Caco-2 (cell line): ENCODE measurements around the gene TENT5D. TPM values are rescaled to one million over a fixed set of nuclear protein-coding genes. Genes with fewer than 3 reads are reported as not detected.

ENCODE experiments used
- BruUV-seq: library from RNA; stranded (reverse); fragments of 400-500 nt; replicated peaks from 2 replicates; lab custom pipeline; 2021; lab: Mats Ljungman, UMichigan
- CTCF ChIA-PET: fragments of 300-600 bp; sonication (Branson Sonifier 250); formaldehyde crosslinking; loops from one replicate; lab custom pipeline; 2022; ENCODE audit warnings: antibody characterized with exemption; lab: Charles Lee
- POLR2A ChIA-PET: fragments of 300-600 bp; sonication (Branson Sonifier 250); formaldehyde crosslinking; loops from one replicate; lab custom pipeline; 2022; ENCODE audit warnings: antibody characterized with exemption; lab: Charles Lee
- DNase-seq, 2 experiments: peaks; one replicate each; pipeline versions ENCODE4 v3.0.0 to v3.0.0-alpha.2; 2020 to 2022
- H3K27me3 ChIP-seq: replicated peaks from 2 replicates; pipeline ENCODE4 v1.6.0; 2011; ENCODE audit warnings: low read length; ENCODE audit not compliant: control insufficient read depth, insufficient read depth
- H3K36me3 ChIP-seq: 2 replicates; pipeline ENCODE4 v1.5.1; 2011; ENCODE audit warnings: low read length; ENCODE audit not compliant: control insufficient read depth, insufficient read depth
- H3K4me1 ChIP-seq: fragments of 250-450 bp; sonication (Bioruptor Pico); 2 replicates; pipeline ENCODE4 v1.5.1; 2020; ENCODE audit warnings: mild to moderate bottlenecking
- H3K4me3 ChIP-seq: 2 replicates; pipeline ENCODE4 v1.5.1; 2011; ENCODE audit warnings: low read depth, mild to moderate bottlenecking, control low read depth, low read length
- H3K9me3 ChIP-seq: fragments of 250-450 bp; sonication (Bioruptor Pico); 2 replicates; pipeline ENCODE4 v1.5.1; 2020; ENCODE audit warnings: mild to moderate bottlenecking, moderate library complexity
- H3K27ac Mint-ChIP-seq: one replicate; pipeline ENCODE4 v1.8.0; 2022; ENCODE audit warnings: mixed read lengths; ENCODE audit not compliant: unreplicated experiment
- H3K27me3 Mint-ChIP-seq: one replicate; pipeline ENCODE4 v1.8.0; 2022; ENCODE audit warnings: mixed read lengths; ENCODE audit not compliant: insufficient read depth, unreplicated experiment
- H3K36me3 Mint-ChIP-seq: one replicate; pipeline ENCODE4 v1.8.0; 2022; ENCODE audit warnings: mild to moderate bottlenecking, mixed read lengths; ENCODE audit not compliant: insufficient read depth, unreplicated experiment
- H3K4me1 Mint-ChIP-seq: one replicate; pipeline ENCODE4 v1.8.0; 2022; ENCODE audit warnings: low read depth, mixed read lengths; ENCODE audit not compliant: unreplicated experiment
- H3K4me3 Mint-ChIP-seq: one replicate; pipeline ENCODE4 v1.8.0; 2022; ENCODE audit warnings: mild to moderate bottlenecking, moderate library complexity, mixed read lengths; ENCODE audit not compliant: unreplicated experiment
- H3K9me3 Mint-ChIP-seq: one replicate; pipeline ENCODE4 v1.8.0; 2022; ENCODE audit warnings: mixed read lengths; ENCODE audit not compliant: unreplicated experiment
- intact Hi-C: fragments of 100-400 bp; cut with micrococcal nuclease; formaldehyde crosslinking; loops from one replicate; pipeline ENCODE4 v1.10.0; 2022; ENCODE audit not compliant: unreplicated experiment
- total RNA-seq: library from RNA; stranded (reverse); gene quantifications from 2 replicates; pipeline ENCODE4 v1.2.3, GENCODE V29; 2022
- TF ChIP-seq, protein P1 (sequence below), 2 experiments: fragments of 200-600 bp in 1 of 2; IDR thresholded peaks; 1 replicate in 1 of 2; 2 replicates in 1 of 2; pipeline versions ENCODE4 v1.5.1 to v1.8.0; 2011 to 2022; ENCODE audit warnings: antibody characterized with exemption in 1 of 2, control low read depth in 1 of 2, inconsistent platforms in 1 of 2, low read depth in 1 of 2, low read length in 1 of 2, mild to moderate bottlenecking in 1 of 2, moderate library complexity in 1 of 2; ENCODE audit not compliant: insufficient read depth in 1 of 2, severe bottlenecking in 1 of 2, unreplicated experiment in 1 of 2

Gene TENT5D
- total RNA-seq, 1 experiment from 2014 or later: not detected

DNA sequence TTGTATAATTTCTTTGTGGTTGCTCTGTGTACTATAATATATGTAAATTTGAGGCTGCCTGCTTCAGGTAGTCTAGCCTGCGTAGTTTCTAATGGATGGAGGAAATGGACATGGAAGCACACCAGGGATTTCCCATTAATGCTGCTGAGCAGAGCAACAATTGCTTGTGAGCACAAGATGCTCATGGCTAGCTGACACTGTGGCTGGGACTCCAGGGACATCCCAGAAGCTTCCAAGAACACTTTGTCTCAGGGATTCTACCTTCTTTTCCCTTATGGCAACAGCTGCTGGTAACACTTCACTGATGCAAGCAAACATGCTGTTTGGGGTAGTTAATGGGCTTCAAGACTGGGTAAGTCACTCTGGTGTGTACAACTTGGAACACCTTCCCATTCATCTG, 66.1 kb downstream of the TENT5D start:
- no peak overlapping the region for H3K27ac Mint-ChIP-seq
- no peaks in the 10 kb centered on the region for H3K9me3 Mint-ChIP-seq
- H3K4me3 Mint-ChIP-seq: no peak overlapping the region
- Histone ChIP-seq H3K27me3 (no peaks in the 10 kb centered on the region), H3K9me3 (no peaks in the 10 kb centered on the region), H3K4me3 (no peak overlapping the region), H3K4me1 (no peaks in the 10 kb centered on the region), H3K36me3 (no peaks in the 10 kb centered on the region)
- intact Hi-C loops: no loop called here
- H3K4me1 Mint-ChIP-seq: no peaks in the 10 kb centered on the region
- no peak for DNase-seq
- no peaks in the 10 kb centered on the region for H3K27me3 Mint-ChIP-seq
- ChIA-PET POLR2A (no interaction called here), CTCF (no interaction called here)
- peaks cover 4% of the 10 kb centered on the region for H3K36me3 Mint-ChIP-seq
- TF ChIP-seq, protein P1, sequence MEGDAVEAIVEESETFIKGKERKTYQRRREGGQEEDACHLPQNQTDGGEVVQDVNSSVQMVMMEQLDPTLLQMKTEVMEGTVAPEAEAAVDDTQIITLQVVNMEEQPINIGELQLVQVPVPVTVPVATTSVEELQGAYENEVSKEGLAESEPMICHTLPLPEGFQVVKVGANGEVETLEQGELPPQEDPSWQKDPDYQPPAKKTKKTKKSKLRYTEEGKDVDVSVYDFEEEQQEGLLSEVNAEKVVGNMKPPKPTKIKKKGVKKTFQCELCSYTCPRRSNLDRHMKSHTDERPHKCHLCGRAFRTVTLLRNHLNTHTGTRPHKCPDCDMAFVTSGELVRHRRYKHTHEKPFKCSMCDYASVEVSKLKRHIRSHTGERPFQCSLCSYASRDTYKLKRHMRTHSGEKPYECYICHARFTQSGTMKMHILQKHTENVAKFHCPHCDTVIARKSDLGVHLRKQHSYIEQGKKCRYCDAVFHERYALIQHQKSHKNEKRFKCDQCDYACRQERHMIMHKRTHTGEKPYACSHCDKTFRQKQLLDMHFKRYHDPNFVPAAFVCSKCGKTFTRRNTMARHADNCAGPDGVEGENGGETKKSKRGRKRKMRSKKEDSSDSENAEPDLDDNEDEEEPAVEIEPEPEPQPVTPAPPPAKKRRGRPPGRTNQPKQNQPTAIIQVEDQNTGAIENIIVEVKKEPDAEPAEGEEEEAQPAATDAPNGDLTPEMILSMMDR (IDR thresholded peaks at IDR 0.05; ENCODE audit: insufficient read depth in 1 of 2, low read depth in 1 of 2, low read length in 1 of 2, severe bottlenecking in 1 of 2, unreplicated experiment in 1 of 2): no peak
- no TSS peak for BruUV-seq

DNA sequence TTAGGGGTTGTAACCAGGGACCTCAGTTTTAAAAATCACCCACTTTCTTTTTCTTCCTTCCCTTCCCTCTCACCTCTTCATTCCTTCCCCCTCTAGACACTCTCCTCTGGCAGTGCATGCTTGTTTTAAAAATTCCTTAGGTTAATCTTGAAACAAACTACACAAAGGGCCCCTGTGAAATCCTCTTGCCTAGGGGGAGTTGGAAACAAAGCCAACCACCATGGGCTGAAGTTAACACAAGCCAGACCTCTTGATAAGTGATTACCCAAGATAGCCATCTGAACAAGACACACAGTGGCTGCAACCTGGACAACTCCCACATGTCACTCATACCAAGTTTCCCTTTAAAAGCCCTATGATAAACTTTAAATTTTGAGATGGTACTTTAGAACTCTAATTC, 68.9 kb downstream of the TENT5D start:
- no peak overlapping the region for H3K4me3 ChIP-seq
- Mint-ChIP-seq H3K9me3 (no peaks in the 10 kb centered on the region), H3K4me3 (no peak overlapping the region), H3K36me3 (peaks cover 6% of the 10 kb centered on the region), H3K4me1 (no peaks in the 10 kb centered on the region), H3K27me3 (no peaks in the 10 kb centered on the region), H3K27ac (no peak overlapping the region)
- no peak for DNase-seq
- TF ChIP-seq, protein P1 (IDR thresholded peaks at IDR 0.05; ENCODE audit: insufficient read depth in 1 of 2, low read depth in 1 of 2, low read length in 1 of 2, severe bottlenecking in 1 of 2, unreplicated experiment in 1 of 2): no peak
- ChIA-PET CTCF (no interaction called here), POLR2A (no interaction called here)
- H3K36me3 ChIP-seq: no peaks in the 10 kb centered on the region
- no peaks in the 10 kb centered on the region for H3K9me3 ChIP-seq
- intact Hi-C loops: no loop called here
- H3K27me3 ChIP-seq: no peaks in the 10 kb centered on the region
- no TSS peak for BruUV-seq
- no peaks in the 10 kb centered on the region for H3K4me1 ChIP-seq
